Cardiac muscle cell (in vitro differentiated cells and primary cell): ENCODE measurements around the gene ZNF91. TPM values are rescaled to one million over a fixed set of nuclear protein-coding genes. Genes with fewer than 3 reads are reported as not detected.

Experiments used
- DNase-seq, 2 donors: peaks; one replicate each; pipeline versions ENCODE4 v3.0.0 to v3.0.0-alpha.2; 2010 to 2017; ENCODE audit warnings: low read depth in 1 of 2, low spot score in 1 of 2
- H3K27ac ChIP-seq: fragments of 200-600 bp; sonication (generic); 2 replicates; pipeline ENCODE4 v1.5.1; 2016
- H3K27me3 ChIP-seq: fragments of 200-600 bp; sonication (generic); 2 replicates; pipeline ENCODE4 v1.6.0; 2016; ENCODE audit warnings: control low read depth
- H3K36me3 ChIP-seq: fragments of 200-600 bp; sonication (generic); 2 replicates; pipeline ENCODE4 v1.5.1; 2016; ENCODE audit warnings: control low read depth
- H3K4me1 ChIP-seq: fragments of 200-600 bp; sonication (generic); 2 replicates; pipeline ENCODE4 v1.8.1; 2017; ENCODE audit warnings: low read depth, mild to moderate bottlenecking, mixed run types
- H3K4me3 ChIP-seq: fragments of 200-600 bp; sonication (generic); 2 replicates; pipeline ENCODE4 v1.5.1; 2016; ENCODE audit warnings: mild to moderate bottlenecking
- H3K9me3 ChIP-seq: fragments of 200-600 bp; sonication (generic); 2 replicates; pipeline ENCODE4 v1.5.1; 2017; ENCODE audit warnings: low read depth, mild to moderate bottlenecking, control low read depth
- polyA plus RNA-seq: library from polyadenylated mRNA; unstranded; fragments of >200 nt; fragmentation: Nextera tagmentation; extraction: Ambion mirVana; gene quantifications from 2 replicates; pipeline ENCODE4 v1.2.1, GENCODE V29; 2016
- total RNA-seq: library from RNA; depleted of rRNA; stranded (reverse); fragments of >200 nt; gene quantifications from 2 replicates; pipeline ENCODE4 v1.2.3, GENCODE V29; 2016
- TF ChIP-seq, protein P1 (sequence below): IDR thresholded peaks from 2 replicates; pipeline ENCODE4 v1.5.1; 2012; ENCODE audit warnings: low read depth, mild to moderate bottlenecking, low read length

The ZNF91 gene
- total and polyA plus RNA-seq, 2 experiments from 2014 or later: 30.1 to 78.7 TPM

DNA sequence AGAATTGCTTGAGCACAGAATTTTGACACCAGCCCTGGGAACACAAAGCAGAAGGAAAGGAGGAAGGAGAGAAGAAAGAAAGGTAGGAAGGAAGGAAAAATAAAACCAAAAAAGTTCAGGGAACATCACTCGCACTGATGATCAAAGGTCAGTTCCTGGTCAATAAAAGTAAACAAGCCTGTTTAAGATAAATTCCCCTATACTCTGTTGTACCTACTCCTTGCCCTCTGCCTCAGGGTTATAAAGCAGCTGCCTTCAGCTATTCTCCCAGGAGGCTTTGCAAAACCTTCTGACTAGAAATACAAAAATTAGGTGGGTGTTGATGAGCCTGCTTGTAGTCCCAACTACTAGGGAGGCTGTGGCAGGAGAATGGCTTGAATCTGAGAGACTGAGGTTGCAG is 14.9 kb upstream of the ZNF91 start:
- no peaks in the 10 kb centered on the region for H3K36me3 ChIP-seq
- H3K27ac ChIP-seq: no peak overlapping the region
- DNase-seq: no peak

DNA sequence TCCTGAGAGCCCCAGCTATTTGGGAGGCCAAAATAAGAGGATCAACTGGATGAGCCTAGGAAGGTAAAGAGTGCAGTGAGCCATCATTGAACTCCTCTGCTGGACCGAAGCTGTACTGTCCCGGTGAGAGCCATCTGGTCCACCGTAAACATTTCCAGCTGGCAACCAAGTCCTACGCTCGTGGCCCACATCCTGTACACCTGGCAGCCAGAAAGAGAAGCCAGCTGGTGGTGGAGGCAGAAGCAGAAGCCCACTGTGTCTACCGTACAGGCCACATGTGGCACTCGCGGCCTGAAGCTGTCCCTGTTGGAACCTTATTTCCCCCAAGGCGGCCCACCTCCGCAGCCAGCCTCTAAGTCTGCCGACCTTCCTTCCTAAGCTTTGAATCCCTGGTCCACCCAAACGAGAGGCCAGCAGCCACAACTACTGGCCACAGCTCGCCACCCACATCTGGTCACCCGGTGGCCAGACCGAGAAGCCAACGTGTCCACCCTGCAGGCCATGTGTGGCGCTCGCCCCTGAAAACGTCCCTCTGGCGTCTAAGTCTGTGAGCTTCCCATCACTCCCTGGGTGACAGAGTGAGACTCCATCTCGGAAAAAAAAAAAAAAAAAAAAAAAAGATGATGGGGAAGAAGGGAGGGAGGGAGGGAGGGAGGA is 14.2 kb upstream of the ZNF91 start:
- TF ChIP-seq, protein P1, sequence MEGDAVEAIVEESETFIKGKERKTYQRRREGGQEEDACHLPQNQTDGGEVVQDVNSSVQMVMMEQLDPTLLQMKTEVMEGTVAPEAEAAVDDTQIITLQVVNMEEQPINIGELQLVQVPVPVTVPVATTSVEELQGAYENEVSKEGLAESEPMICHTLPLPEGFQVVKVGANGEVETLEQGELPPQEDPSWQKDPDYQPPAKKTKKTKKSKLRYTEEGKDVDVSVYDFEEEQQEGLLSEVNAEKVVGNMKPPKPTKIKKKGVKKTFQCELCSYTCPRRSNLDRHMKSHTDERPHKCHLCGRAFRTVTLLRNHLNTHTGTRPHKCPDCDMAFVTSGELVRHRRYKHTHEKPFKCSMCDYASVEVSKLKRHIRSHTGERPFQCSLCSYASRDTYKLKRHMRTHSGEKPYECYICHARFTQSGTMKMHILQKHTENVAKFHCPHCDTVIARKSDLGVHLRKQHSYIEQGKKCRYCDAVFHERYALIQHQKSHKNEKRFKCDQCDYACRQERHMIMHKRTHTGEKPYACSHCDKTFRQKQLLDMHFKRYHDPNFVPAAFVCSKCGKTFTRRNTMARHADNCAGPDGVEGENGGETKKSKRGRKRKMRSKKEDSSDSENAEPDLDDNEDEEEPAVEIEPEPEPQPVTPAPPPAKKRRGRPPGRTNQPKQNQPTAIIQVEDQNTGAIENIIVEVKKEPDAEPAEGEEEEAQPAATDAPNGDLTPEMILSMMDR: no peak
- H3K27ac ChIP-seq: no peak overlapping the region
- no peaks in the 10 kb centered on the region for H3K36me3 ChIP-seq
- H3K4me1 ChIP-seq: no peaks in the 10 kb centered on the region
- DNase-seq: no peak
- H3K27me3 ChIP-seq: no peaks in the 10 kb centered on the region
- no peak overlapping the region for H3K4me3 ChIP-seq
- H3K9me3 ChIP-seq: no peaks in the 10 kb centered on the region

More for the DNA sequence above, 14.9 kb upstream of the ZNF91 start:
- Histone ChIP-seq H3K4me1 (no peaks in the 10 kb centered on the region), H3K9me3 (no peaks in the 10 kb centered on the region), H3K27me3 (no peaks in the 10 kb centered on the region), H3K4me3 (no peak overlapping the region)
- TF ChIP-seq, protein P1: no peak

DNA sequence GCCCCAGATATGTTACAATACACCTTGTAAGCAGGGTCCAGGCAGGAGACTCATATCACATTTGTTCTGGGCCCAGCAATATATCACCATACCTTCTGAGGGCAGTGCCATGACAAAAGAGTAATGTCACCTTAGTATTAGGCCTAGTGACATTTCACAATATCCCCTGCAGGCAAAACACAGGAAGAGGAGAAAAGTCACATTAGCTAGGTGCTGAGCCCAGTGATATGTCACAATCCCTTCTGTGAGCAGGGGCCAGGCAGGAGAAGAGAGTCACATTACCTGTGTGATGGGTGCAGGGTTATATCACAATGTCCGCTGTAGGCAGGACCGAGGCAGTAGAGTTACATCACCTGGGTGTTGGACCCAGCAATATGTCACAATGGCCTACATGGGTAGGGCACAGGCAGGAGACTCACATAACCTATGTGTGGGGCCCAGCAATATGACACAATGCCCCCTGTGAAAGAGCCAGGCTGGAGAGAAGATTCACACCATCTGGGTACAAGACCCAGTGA is 12.4 kb upstream of the ZNF91 start:
- no peak overlapping the region for H3K4me3 ChIP-seq
- H3K9me3 ChIP-seq: no peaks in the 10 kb centered on the region
- TF ChIP-seq, protein P1: no peak
- no peaks in the 10 kb centered on the region for H3K36me3 ChIP-seq
- H3K27me3 ChIP-seq: no peaks in the 10 kb centered on the region
- no peak overlapping the region for H3K27ac ChIP-seq
- no peaks in the 10 kb centered on the region for H3K4me1 ChIP-seq
- no peak for DNase-seq

DNA sequence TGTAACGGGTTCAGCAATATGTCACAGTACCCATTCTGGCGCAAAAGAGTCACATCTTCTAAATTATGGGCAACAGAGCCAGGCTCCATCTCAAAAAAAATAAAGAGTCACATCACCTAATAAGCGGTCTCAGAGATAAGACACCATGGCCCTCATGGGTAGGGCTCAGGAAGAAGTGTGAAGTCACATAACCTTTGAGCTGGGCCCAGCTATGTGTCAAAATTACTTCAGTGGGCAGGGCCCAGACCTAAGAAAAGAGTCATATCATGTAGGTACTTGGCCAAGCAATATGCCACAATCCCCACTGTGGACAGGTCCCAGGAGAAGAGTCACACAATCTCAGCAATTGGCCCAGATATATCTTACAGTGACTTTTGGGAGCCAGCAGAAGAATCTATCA is 11.4 kb upstream of the ZNF91 start:
- TF ChIP-seq, protein P1: no peak
- no peaks in the 10 kb centered on the region for H3K9me3 ChIP-seq
- no peak overlapping the region for H3K4me3 ChIP-seq
- no peaks in the 10 kb centered on the region for H3K36me3 ChIP-seq
- no peaks in the 10 kb centered on the region for H3K27me3 ChIP-seq
- H3K27ac ChIP-seq: no peak overlapping the region
- DNase-seq: no peak
- H3K4me1 ChIP-seq: no peaks in the 10 kb centered on the region

DNA sequence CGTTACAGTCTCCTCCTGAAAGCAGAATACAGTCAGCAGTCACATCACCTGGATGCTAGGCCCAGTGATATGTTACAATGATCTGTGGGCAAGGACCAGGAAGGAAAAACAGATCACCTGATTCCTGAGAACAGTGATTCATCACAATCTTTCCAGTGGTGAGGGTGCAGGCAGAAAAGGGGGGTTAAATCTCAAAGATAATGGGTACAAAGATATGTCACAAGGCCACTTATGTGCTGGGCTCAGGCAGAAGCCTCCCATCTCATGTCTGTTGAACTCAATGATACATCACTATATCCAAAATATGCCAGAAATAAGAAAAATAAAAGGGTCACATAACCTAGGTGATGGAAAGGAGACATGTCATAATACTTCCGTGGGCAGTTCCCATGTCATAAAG is 10.8 kb upstream of the ZNF91 start:
- no peak for DNase-seq
- no peaks in the 10 kb centered on the region for H3K9me3 ChIP-seq
- no peaks in the 10 kb centered on the region for H3K27me3 ChIP-seq
- H3K4me1 ChIP-seq: no peaks in the 10 kb centered on the region
- H3K27ac ChIP-seq: no peak overlapping the region
- no peaks in the 10 kb centered on the region for H3K36me3 ChIP-seq
- H3K4me3 ChIP-seq: no peak overlapping the region
- TF ChIP-seq, protein P1: no peak
